HG03558 (cell line): ENCODE results near the gene CCK.

Experiments
- ATAC-seq: cut with Tn5 transposase; IDR thresholded peaks from one replicate; pipeline ENCODE4 v1.9.1; 2021; ENCODE audit warnings: moderate number of reproducible peaks; ENCODE audit not compliant: unreplicated experiment; ENCODE audit errors: extremely low read depth

CCK gene

GRCh38 chr3:42226470-42227425 lies 39.2 kb downstream of the CCK start:
- no peak for ATAC-seq

- no peak for ATAC-seq
Observed at GRCh38 chr3:42225486-42226363, 40.3 kb downstream of the CCK start.

GRCh38 chr3:42224658-42225421 lies 41.1 kb downstream of the CCK start:
- ATAC-seq = no peak

GRCh38 chr3:42224178-42224577 lies 41.8 kb downstream of the CCK start:
- ATAC-seq = no peak

- ATAC-seq = no peak
Observed at GRCh38 chr3:42222942-42223693, 42.9 kb downstream of the CCK start.

- no peak for ATAC-seq
Observed at GRCh38 chr3:42220436-42221121, 45.4 kb downstream of the CCK start.

- ATAC-seq = no peak
Observed at GRCh38 chr3:42216931-42217333, 49.1 kb downstream of the CCK start.

GRCh38 chr3:42216302-42216701 lies 49.7 kb downstream of the CCK start:
- peak; percentile 63 for ATAC-seq

- ATAC-seq = no peak
Observed at GRCh38 chr3:42214565-42215283, 51.3 kb downstream of the CCK start.

GRCh38 chr3:42214064-42214463 lies 51.9 kb downstream of the CCK start:
- no peak for ATAC-seq

GRCh38 chr3:42213417-42213816 lies 52.6 kb downstream of the CCK start:
- ATAC-seq = no peak

- ATAC-seq = no peak
Observed at GRCh38 chr3:42210726-42211125, 55.3 kb downstream of the CCK start.

GRCh38 chr3:42209917-42210316 lies 56.1 kb downstream of the CCK start:
- ATAC-seq = no peak
